Measurements from ENCODE around the gene FOLH1. TPM values are rescaled to one million over a fixed set of nuclear protein-coding genes. Genes with fewer than 3 reads are reported as not detected.
"Not testable (repeated sequence)": the region's sequence is repeated elsewhere in the genome, so short reads cannot be mapped to it uniquely, and the experiment has no call there.

FOLH1 gene
- total RNA-seq: 0.53 TPM in 1 of 2 replicates, not detected in the other
- not detected in 2 replicates for polyA plus RNA-seq

- Histone ChIP-seq H3K27ac (no peak within 1 kb of the TSS), H3K4me3 (no peak within 1 kb of the TSS), H3K4me1 (ENCODE audit: low read depth) (no peaks in the 10 kb centered on the region), H3K27me3 (no peaks in the 10 kb centered on the region), H3K9me3 (ENCODE audit: low read depth) (no peaks in the 10 kb centered on the region), H3K36me3 (no peaks in the 10 kb centered on the region)
- DNase-seq (ENCODE audit: low read depth in 1 of 2, low spot score in 1 of 2): peak; percentile 1 to 59
- TF ChIP-seq CTCF (IDR thresholded peaks at IDR 0.05; ENCODE audit: low read depth, low read length): no peak
These were observed at the start of gene FOLH1 for GRCh38 chr11:49208006-49208721. FOLH1 (minus strand) TSS chr11:49208602; CDS start chr11:49208409, 193 bp downstream.

- H3K36me3 ChIP-seq; H3K9me3 ChIP-seq (ENCODE audit: low read depth); H3K4me1 ChIP-seq (ENCODE audit: low read depth); H3K27me3 ChIP-seq; H3K27ac ChIP-seq; DNase-seq (ENCODE audit: low read depth in 1 of 2, low spot score in 1 of 2); H3K4me3 ChIP-seq: not testable (repeated sequence)
These were observed 46.7 kb upstream of the FOLH1 start for GRCh38 chr11:49255148-49255547.

- not testable (repeated sequence) for H3K4me1 ChIP-seq (ENCODE audit: low read depth); H3K36me3 ChIP-seq; H3K27ac ChIP-seq; H3K4me3 ChIP-seq; H3K9me3 ChIP-seq (ENCODE audit: low read depth); DNase-seq (ENCODE audit: low read depth in 1 of 2, low spot score in 1 of 2); H3K27me3 ChIP-seq
These were observed 42.8 kb upstream of the FOLH1 start for GRCh38 chr11:49251212-49251611.

GRCh38 chr11:49250398-49251115 lies 42.2 kb upstream of the FOLH1 start:
- H3K27me3 ChIP-seq; H3K4me3 ChIP-seq; H3K9me3 ChIP-seq (ENCODE audit: low read depth); H3K27ac ChIP-seq; H3K4me1 ChIP-seq (ENCODE audit: low read depth); DNase-seq (ENCODE audit: low read depth in 1 of 2, low spot score in 1 of 2); H3K36me3 ChIP-seq: not testable (repeated sequence)

GRCh38 chr11:49249363-49249762 lies 41.0 kb upstream of the FOLH1 start:
- H3K4me1 ChIP-seq (ENCODE audit: low read depth); H3K36me3 ChIP-seq; H3K9me3 ChIP-seq (ENCODE audit: low read depth); H3K27me3 ChIP-seq; H3K27ac ChIP-seq; H3K4me3 ChIP-seq; DNase-seq (ENCODE audit: low read depth in 1 of 2, low spot score in 1 of 2): not testable (repeated sequence)

- H3K36me3 ChIP-seq; H3K9me3 ChIP-seq (ENCODE audit: low read depth); H3K4me3 ChIP-seq; DNase-seq (ENCODE audit: low read depth in 1 of 2, low spot score in 1 of 2); H3K4me1 ChIP-seq (ENCODE audit: low read depth); H3K27ac ChIP-seq; H3K27me3 ChIP-seq: not testable (repeated sequence)
These were observed 25.3 kb upstream of the FOLH1 start for GRCh38 chr11:49233685-49234084.

GRCh38 chr11:49233019-49233418 lies 24.6 kb upstream of the FOLH1 start:
- H3K36me3 ChIP-seq; H3K4me3 ChIP-seq; H3K27ac ChIP-seq; H3K27me3 ChIP-seq; H3K4me1 ChIP-seq (ENCODE audit: low read depth); H3K9me3 ChIP-seq (ENCODE audit: low read depth); DNase-seq (ENCODE audit: low read depth in 1 of 2, low spot score in 1 of 2): not testable (repeated sequence)

- not testable (repeated sequence) for H3K4me3 ChIP-seq; H3K27me3 ChIP-seq; DNase-seq (ENCODE audit: low read depth in 1 of 2, low spot score in 1 of 2); H3K36me3 ChIP-seq; H3K4me1 ChIP-seq (ENCODE audit: low read depth); H3K27ac ChIP-seq; H3K9me3 ChIP-seq (ENCODE audit: low read depth)
These were observed 23.3 kb upstream of the FOLH1 start for GRCh38 chr11:49231725-49232124.

- H3K9me3 ChIP-seq (ENCODE audit: low read depth); H3K4me3 ChIP-seq; H3K27ac ChIP-seq; H3K27me3 ChIP-seq; H3K36me3 ChIP-seq; H3K4me1 ChIP-seq (ENCODE audit: low read depth): not testable (repeated sequence)
- DNase-seq (ENCODE audit: low read depth in 1 of 2, low spot score in 1 of 2): peak in 1 of 2 donors; percentile 56
These were observed 22.1 kb upstream of the FOLH1 start for GRCh38 chr11:49230534-49230933.

GRCh38 chr11:49230001-49230400 lies 21.6 kb upstream of the FOLH1 start:
- not testable (repeated sequence) for H3K27me3 ChIP-seq; H3K4me3 ChIP-seq; DNase-seq (ENCODE audit: low read depth in 1 of 2, low spot score in 1 of 2); H3K4me1 ChIP-seq (ENCODE audit: low read depth); H3K27ac ChIP-seq; H3K9me3 ChIP-seq (ENCODE audit: low read depth); H3K36me3 ChIP-seq

- not testable (repeated sequence) for H3K27me3 ChIP-seq; H3K27ac ChIP-seq; H3K36me3 ChIP-seq; H3K9me3 ChIP-seq (ENCODE audit: low read depth); H3K4me1 ChIP-seq (ENCODE audit: low read depth); H3K4me3 ChIP-seq
- DNase-seq (ENCODE audit: low read depth in 1 of 2, low spot score in 1 of 2): peak in 1 of 2 donors; percentile 15
These were observed 20.7 kb upstream of the FOLH1 start for GRCh38 chr11:49229136-49229535.

GRCh38 chr11:49225255-49225785 lies 16.9 kb upstream of the FOLH1 start:
- not testable (repeated sequence) for H3K4me1 ChIP-seq (ENCODE audit: low read depth); H3K36me3 ChIP-seq; DNase-seq (ENCODE audit: low read depth in 1 of 2, low spot score in 1 of 2); H3K9me3 ChIP-seq (ENCODE audit: low read depth); H3K27me3 ChIP-seq; H3K27ac ChIP-seq; H3K4me3 ChIP-seq
